ENCODE measurements around the gene MAML2. TPM values are rescaled to one million over a fixed set of nuclear protein-coding genes. Genes with fewer than 3 reads are reported as not detected.
A peak's percentile ranks its signal among the peaks of the same experiment; 100 is the strongest.

Gene MAML2
- total and polyA plus RNA-seq, 4 donors, result 3.8 to 41.8 (median 13.7) TPM

DNA sequence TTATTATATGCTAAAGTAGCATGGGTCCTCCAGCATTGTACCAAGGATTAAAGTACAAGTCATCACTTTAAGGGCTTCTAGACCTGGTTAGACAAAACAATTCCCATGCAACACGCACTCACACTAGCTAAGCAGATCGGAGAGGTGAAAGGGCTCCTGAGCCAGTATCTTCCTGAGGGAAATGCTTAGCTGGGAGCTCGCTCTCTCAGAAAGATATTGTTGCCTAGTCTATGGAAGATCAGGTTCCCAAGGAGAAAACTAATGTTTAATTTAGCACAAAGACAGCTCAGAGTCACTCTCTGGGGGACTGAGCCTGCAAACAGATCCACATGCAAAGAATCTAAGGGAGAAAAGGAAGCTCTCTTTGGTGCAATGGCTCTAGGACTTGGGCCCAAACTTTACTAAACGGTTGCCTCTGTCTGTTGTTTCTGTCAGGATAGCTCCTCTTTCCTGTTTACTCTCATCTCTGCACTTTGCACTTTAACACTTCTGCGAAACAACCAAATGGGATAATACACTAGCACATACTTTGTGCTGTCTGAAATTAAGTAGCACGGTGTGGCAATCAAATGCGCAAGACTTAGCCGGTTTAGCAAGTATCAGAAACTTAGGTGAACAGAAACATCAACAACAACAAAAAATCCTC lies 10.7 kb downstream of the MAML2 start:
- TF ChIP-seq CTCF (IDR thresholded peaks at IDR 0.05; ENCODE audit: control extremely low read depth, extremely low read depth), result no peak
- DNase-seq (peak in 2 of 3 donors; percentile 77 to 87), ATAC-seq (ENCODE audit: insufficient read depth, low FRiP score) (no peak)
- H3K9me3 ChIP-seq (ENCODE audit: control insufficient read depth in 4 of 4, insufficient read depth in 3 of 4, low read length in 3 of 4), result no peaks in the 10 kb centered on the region
- peaks cover 10 to 62% (median 49%) of the 10 kb centered on the region in 5 donors for H3K4me1 ChIP-seq (ENCODE audit: control insufficient read depth in 5 of 5, insufficient read depth in 5 of 5, low read length in 5 of 5)
- peaks cover 0 to 7% (median 1%) of the 10 kb centered on the region in 4 donors for H3K36me3 ChIP-seq (ENCODE audit: control insufficient read depth in 4 of 4, insufficient read depth in 4 of 4, low read length in 4 of 4)
- WGBS, 2 donors, result 45 to 50% methylated on average over 8 of the region's 8 CpGs
- no peaks in the 10 kb centered on the region for H3K27me3 ChIP-seq (ENCODE audit: control insufficient read depth in 3 of 3, insufficient read depth in 3 of 3, low read length in 2 of 3)
- peak overlapping the region in 1 of 2 donors; percentile 40 for H3K9ac ChIP-seq (ENCODE audit: insufficient read depth in 1 of 2, low read length in 2 of 2)
- H3K27ac ChIP-seq (ENCODE audit: low read depth in 1 of 2, low read length in 1 of 2), result peak overlapping the region in 1 of 2 donors; percentile 45
- no peak overlapping the region for H3K4me3 ChIP-seq

GRCh38 chr11:96331699-96332116 lies 11.3 kb downstream of the MAML2 start:
- no peaks in the 10 kb centered on the region for H3K27me3 ChIP-seq (ENCODE audit: control insufficient read depth in 3 of 3, insufficient read depth in 3 of 3, low read length in 2 of 3)
- peak overlapping the region in 1 of 2 donors; percentile 40 for H3K9ac ChIP-seq (ENCODE audit: insufficient read depth in 1 of 2, low read length in 2 of 2)
- peak in 1 of 3 donors; percentile 55 for DNase-seq
- no peak for TF ChIP-seq CTCF (IDR thresholded peaks at IDR 0.05; ENCODE audit: control extremely low read depth, extremely low read depth)
- no peak overlapping the region for H3K4me3 ChIP-seq
- peaks cover 10 to 56% (median 43%) of the 10 kb centered on the region in 5 donors for H3K4me1 ChIP-seq (ENCODE audit: control insufficient read depth in 5 of 5, insufficient read depth in 5 of 5, low read length in 5 of 5)
- no peaks in the 10 kb centered on the region for H3K9me3 ChIP-seq (ENCODE audit: control insufficient read depth in 4 of 4, insufficient read depth in 3 of 4, low read length in 3 of 4)
- H3K27ac ChIP-seq (ENCODE audit: low read depth in 1 of 2, low read length in 1 of 2), result peak overlapping the region in 1 of 2 donors; percentile 45
- H3K36me3 ChIP-seq (ENCODE audit: control insufficient read depth in 4 of 4, insufficient read depth in 4 of 4, low read length in 4 of 4), result peaks cover 0 to 7% (median 1%) of the 10 kb centered on the region in 4 donors
- WGBS, 2 donors, result 64 to 80% methylated on average over 7 of the region's 7 CpGs
- no peak for ATAC-seq (ENCODE audit: insufficient read depth, low FRiP score)

DNA sequence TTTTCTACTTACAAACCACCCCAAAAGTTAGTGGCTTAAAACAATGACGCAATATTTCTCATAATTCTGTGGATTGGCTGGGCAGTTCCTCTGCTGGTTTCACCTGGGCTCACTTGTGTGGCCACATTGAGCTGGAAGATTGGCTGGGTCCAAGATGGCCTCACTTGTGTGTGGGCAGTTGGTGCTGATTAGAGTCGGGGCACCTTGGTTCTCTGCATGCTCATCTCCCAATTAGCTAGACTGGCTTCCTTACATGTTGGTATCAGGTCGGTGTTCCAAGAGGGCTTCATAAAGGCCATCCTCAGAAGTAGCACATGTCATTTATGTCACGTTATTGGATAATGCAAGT lies 12.5 kb downstream of the MAML2 start:
- H3K4me1 ChIP-seq (ENCODE audit: control insufficient read depth in 5 of 5, insufficient read depth in 5 of 5, low read length in 5 of 5), result peaks cover 7 to 49% (median 36%) of the 10 kb centered on the region in 5 donors
- no peak for ATAC-seq (ENCODE audit: insufficient read depth, low FRiP score)
- 96 to 97% methylated on average over 4 of the region's 4 CpGs for WGBS, 2 donors
- peaks cover 0 to 7% (median 1%) of the 10 kb centered on the region in 4 donors for H3K36me3 ChIP-seq (ENCODE audit: control insufficient read depth in 4 of 4, insufficient read depth in 4 of 4, low read length in 4 of 4)
- TF ChIP-seq CTCF (IDR thresholded peaks at IDR 0.05; ENCODE audit: control extremely low read depth, extremely low read depth), result no peak
- no peak overlapping the region for H3K9ac ChIP-seq (ENCODE audit: insufficient read depth in 1 of 2, low read length in 2 of 2)
- no peaks in the 10 kb centered on the region for H3K27me3 ChIP-seq (ENCODE audit: control insufficient read depth in 3 of 3, insufficient read depth in 3 of 3, low read length in 2 of 3)
- no peaks in the 10 kb centered on the region for H3K9me3 ChIP-seq (ENCODE audit: control insufficient read depth in 4 of 4, insufficient read depth in 3 of 4, low read length in 3 of 4)
- H3K27ac ChIP-seq (ENCODE audit: low read depth in 1 of 2, low read length in 1 of 2), result peak overlapping the region in 1 of 2 donors; percentile 13
- no peak overlapping the region for H3K4me3 ChIP-seq
- DNase-seq, result peak in 1 of 3 donors; percentile 0
